ENCODE results near the gene ZSCAN5A. TPM values are rescaled to one million over a fixed set of nuclear protein-coding genes. Genes with fewer than 3 reads are reported as not detected.
"Not testable (repeated sequence)": the region's sequence is repeated elsewhere in the genome, so short reads cannot be mapped to it uniquely, and the experiment has no call there.

Gene ZSCAN5A
- total RNA-seq, 2 experiments from 2014 or later, result 6.2 to 6.7 TPM

GRCh38 chr19:56290104-56290503 is 24.5 kb downstream of the ZSCAN5A start:
- H3K4me1 Mint-ChIP-seq, result no peaks in the 10 kb centered on the region
- H3K4me3 Mint-ChIP-seq, result no peak overlapping the region
- CTCF ChIA-PET, result no interaction called here
- no peaks in the 10 kb centered on the region for H3K27me3 Mint-ChIP-seq
- DNase-seq, result no peak
- H3K36me3 Mint-ChIP-seq (ENCODE audit: low read depth), result peaks cover 9% of the 10 kb centered on the region
- no peak overlapping the region for H3K27ac Mint-ChIP-seq
- POLR2A ChIA-PET, result no interaction called here
- H3K9me3 Mint-ChIP-seq, result peaks cover 4% of the 10 kb centered on the region

- no peak for DNase-seq
- Mint-ChIP-seq H3K4me3 (no peak overlapping the region), H3K27ac (no peak overlapping the region), H3K4me1 (no peaks in the 10 kb centered on the region), H3K27me3 (no peaks in the 10 kb centered on the region), H3K9me3 (no peaks in the 10 kb centered on the region), H3K36me3 (ENCODE audit: low read depth) (no peaks in the 10 kb centered on the region)
- CTCF ChIA-PET, result no interaction called here
- POLR2A ChIA-PET, result no interaction called here
These were observed 29.9 kb downstream of the ZSCAN5A start for GRCh38 chr19:56284746-56285145.

- Mint-ChIP-seq H3K27ac (no peak overlapping the region), H3K4me3 (no peak overlapping the region), H3K27me3 (no peaks in the 10 kb centered on the region), H3K9me3 (no peaks in the 10 kb centered on the region), H3K36me3 (ENCODE audit: low read depth) (no peaks in the 10 kb centered on the region), H3K4me1 (no peaks in the 10 kb centered on the region)
- ChIA-PET CTCF (no interaction called here), POLR2A (no interaction called here)
- no peak for DNase-seq
These were observed 31.8 kb downstream of the ZSCAN5A start for GRCh38 chr19:56282809-56283208.

GRCh38 chr19:56273563-56274117 is 41.0 kb downstream of the ZSCAN5A start:
- H3K9me3 Mint-ChIP-seq, result peaks cover 2% of the 10 kb centered on the region
- no peaks in the 10 kb centered on the region for H3K4me1 Mint-ChIP-seq
- no peaks in the 10 kb centered on the region for H3K27me3 Mint-ChIP-seq
- ChIA-PET POLR2A (no interaction called here), CTCF (interaction anchor here (2.9 kb wide), 1 partner anchor 21 kb away, joined by 9 read pairs; no protein-coding TSS in a partner anchor)
- no peak overlapping the region for H3K27ac Mint-ChIP-seq
- H3K4me3 Mint-ChIP-seq, result no peak overlapping the region
- DNase-seq, result no peak
- no peaks in the 10 kb centered on the region for H3K36me3 Mint-ChIP-seq (ENCODE audit: low read depth)

GRCh38 chr19:56272161-56272798 is 42.4 kb downstream of the ZSCAN5A start, which contains the start of gene EDDM13:
Gene EDDM13 (plus strand): TSS chr19:56272748. CDS start chr19:56272835, 87 bp downstream.
- Mint-ChIP-seq H3K27me3 (no peaks in the 10 kb centered on the region), H3K27ac (no peak within 1 kb of the TSS), H3K36me3 (ENCODE audit: low read depth) (no peaks in the 10 kb centered on the region), H3K9me3 (peaks cover 2% of the 10 kb centered on the region), H3K4me1 (no peaks in the 10 kb centered on the region), H3K4me3 (no peak within 1 kb of the TSS)
- ChIA-PET CTCF (interaction anchor here (2.9 kb wide), 1 partner anchor 19 kb away, joined by 9 read pairs; no protein-coding TSS in a partner anchor), POLR2A (no interaction called here)
- no peak for DNase-seq

- no peaks in the 10 kb centered on the region for H3K4me1 Mint-ChIP-seq
- no peaks in the 10 kb centered on the region for H3K9me3 Mint-ChIP-seq
- no peak for DNase-seq
- H3K27me3 Mint-ChIP-seq, result no peaks in the 10 kb centered on the region
- H3K27ac Mint-ChIP-seq, result no peak overlapping the region
- ChIA-PET POLR2A (no interaction called here), CTCF (interaction anchor here (2.9 kb wide), 1 partner anchor 18 kb away, joined by 9 read pairs; no protein-coding TSS in a partner anchor)
- no peak overlapping the region for H3K4me3 Mint-ChIP-seq
- no peaks in the 10 kb centered on the region for H3K36me3 Mint-ChIP-seq (ENCODE audit: low read depth)
These were observed 43.5 kb downstream of the ZSCAN5A start for GRCh38 chr19:56271151-56271550.

GRCh38 chr19:56270676-56271075 is 44.0 kb downstream of the ZSCAN5A start:
- H3K4me1 Mint-ChIP-seq, result no peaks in the 10 kb centered on the region
- no peaks in the 10 kb centered on the region for H3K9me3 Mint-ChIP-seq
- no peak overlapping the region for H3K27ac Mint-ChIP-seq
- ChIA-PET CTCF (interaction anchor here (1.1 to 2.9 kb wide), 2 partner anchors 18 to 39 kb away, joined by 4 to 9 read pairs; no protein-coding TSS in a partner anchor), POLR2A (no interaction called here)
- no peaks in the 10 kb centered on the region for H3K27me3 Mint-ChIP-seq
- no peak for DNase-seq
- H3K4me3 Mint-ChIP-seq, result no peak overlapping the region
- H3K36me3 Mint-ChIP-seq (ENCODE audit: low read depth), result no peaks in the 10 kb centered on the region

- CTCF ChIA-PET, result no interaction called here
These were observed 45.3 kb downstream of the ZSCAN5A start for GRCh38 chr19:56269348-56269747.

GRCh38 chr19:56266051-56266450 is 48.6 kb downstream of the ZSCAN5A start:
- Mint-ChIP-seq H3K27me3 (no peaks in the 10 kb centered on the region), H3K36me3 (ENCODE audit: low read depth) (no peaks in the 10 kb centered on the region), H3K4me3 (no peak overlapping the region), H3K4me1 (no peaks in the 10 kb centered on the region), H3K9me3 (no peaks in the 10 kb centered on the region), H3K27ac (no peak overlapping the region)
- no peak for DNase-seq
- ChIA-PET CTCF (interaction anchor here (1.2 to 3.9 kb wide), 2 partner anchors 12 to 67 kb away, joined by 3 to 32 read pairs; no protein-coding TSS in a partner anchor), POLR2A (no interaction called here)

More at GRCh38 chr19:56269348-56269747, 45.3 kb downstream of the ZSCAN5A start:
- POLR2A ChIA-PET, result no interaction called here
- Mint-ChIP-seq H3K27ac (no peak overlapping the region), H3K4me3 (no peak overlapping the region), H3K27me3 (no peaks in the 10 kb centered on the region), H3K4me1 (no peaks in the 10 kb centered on the region), H3K36me3 (ENCODE audit: low read depth) (no peaks in the 10 kb centered on the region), H3K9me3 (no peaks in the 10 kb centered on the region)
- no peak for DNase-seq

- no peaks in the 10 kb centered on the region for H3K27me3 Mint-ChIP-seq
- H3K27ac Mint-ChIP-seq, result no peak overlapping the region
- H3K4me3 Mint-ChIP-seq, result no peak overlapping the region
- POLR2A ChIA-PET, result no interaction called here
- no peaks in the 10 kb centered on the region for H3K36me3 Mint-ChIP-seq (ENCODE audit: low read depth)
- no peaks in the 10 kb centered on the region for H3K9me3 Mint-ChIP-seq
- CTCF ChIA-PET, result no interaction called here
- no peaks in the 10 kb centered on the region for H3K4me1 Mint-ChIP-seq
- DNase-seq, result no peak
These were observed 51.3 kb downstream of the ZSCAN5A start for GRCh38 chr19:56263319-56263718.

GRCh38 chr19:56261932-56262331 is 52.7 kb downstream of the ZSCAN5A start:
- not testable (repeated sequence) for H3K36me3 Mint-ChIP-seq (ENCODE audit: low read depth); DNase-seq; H3K9me3 Mint-ChIP-seq; H3K4me3 Mint-ChIP-seq; H3K27ac Mint-ChIP-seq; H3K27me3 Mint-ChIP-seq; H3K4me1 Mint-ChIP-seq
- ChIA-PET CTCF (interaction anchor here (1.2 to 1.9 kb wide), 2 partner anchors 9 to 71 kb away, joined by 3 to 11 read pairs; no protein-coding TSS in a partner anchor), POLR2A (interaction anchor here (1.4 kb wide), 1 partner anchor 9 kb away, joined by 3 read pairs; no protein-coding TSS in a partner anchor)

GRCh38 chr19:56261145-56261544 is 53.5 kb downstream of the ZSCAN5A start:
- no peaks in the 10 kb centered on the region for H3K4me1 Mint-ChIP-seq
- no peaks in the 10 kb centered on the region for H3K9me3 Mint-ChIP-seq
- no peaks in the 10 kb centered on the region for H3K27me3 Mint-ChIP-seq
- no peak for DNase-seq
- H3K27ac Mint-ChIP-seq, result no peak overlapping the region
- ChIA-PET CTCF (interaction anchor here (0.8 to 1.9 kb wide), 3 partner anchors 8 to 188 kb away, joined by 3 to 11 read pairs (median 3); no protein-coding TSS in a partner anchor), POLR2A (interaction anchor here (1.4 kb wide), 1 partner anchor 8 kb away, joined by 3 read pairs; no protein-coding TSS in a partner anchor)
- H3K36me3 Mint-ChIP-seq (ENCODE audit: low read depth), result no peaks in the 10 kb centered on the region
- no peak overlapping the region for H3K4me3 Mint-ChIP-seq

GRCh38 chr19:56258272-56258671 is 56.4 kb downstream of the ZSCAN5A start:
- no peak overlapping the region for H3K4me3 Mint-ChIP-seq
- no peaks in the 10 kb centered on the region for H3K4me1 Mint-ChIP-seq
- ChIA-PET CTCF (interaction anchor here (1.0 to 1.1 kb wide), 2 partner anchors 74 to 192 kb away, joined by 3 to 4 read pairs; no protein-coding TSS in a partner anchor), POLR2A (interaction anchor here (0.6 kb wide), 1 partner anchor 179 kb away, joined by 3 read pairs; no protein-coding TSS in a partner anchor)
- DNase-seq, result no peak
- no peaks in the 10 kb centered on the region for H3K27me3 Mint-ChIP-seq
- H3K27ac Mint-ChIP-seq, result no peak overlapping the region
- H3K36me3 Mint-ChIP-seq (ENCODE audit: low read depth), result no peaks in the 10 kb centered on the region
- no peaks in the 10 kb centered on the region for H3K9me3 Mint-ChIP-seq
